ENCODE data around the gene ATP1A1.

- TF ChIP-seq CTCF (conservative IDR thresholded peaks at IDR 0.05; ENCODE audit: low read depth in 2 of 2): no peak
- no peak for TF ChIP-seq ZNF114 (CRISPR knock-in tag; IDR thresholded peaks at IDR 0.05)
- no peak for TF ChIP-seq REST (IDR thresholded peaks at IDR 0.05; ENCODE audit: unreplicated experiment)
- no peak for TF ChIP-seq JUNB (IDR thresholded peaks at IDR 0.05; ENCODE audit: unreplicated experiment)
- TF ChIP-seq EZH2 (IDR thresholded peaks at IDR 0.05; ENCODE audit: low read depth, unreplicated experiment): no peak
- TF ChIP-seq EZH2phosphoT487 (IDR thresholded peaks at IDR 0.05; ENCODE audit: unreplicated experiment): no peak
- TF ChIP-seq POLR2AphosphoS5 (IDR thresholded peaks at IDR 0.05; ENCODE audit: low read depth): no peak
- no peak for TF ChIP-seq NANOG (IDR thresholded peaks at IDR 0.05; ENCODE audit: borderline replicate concordance)
- no peak for TF ChIP-seq ZNF331 (CRISPR knock-in tag; IDR thresholded peaks at IDR 0.05; ENCODE audit: low read depth)
- TF ChIP-seq STAT1 (IDR thresholded peaks at IDR 0.05; ENCODE audit: unreplicated experiment): no peak
- TF ChIP-seq ETS1 (IDR thresholded peaks at IDR 0.05): no peak
- TF ChIP-seq CREB1 (CRISPR knock-in tag; IDR thresholded peaks at IDR 0.05; ENCODE audit: low read depth): no peak
These were observed 32.4 kb downstream of the ATP1A1 start for GRCh38 chr1:116405241-116406135.
